GM10266 (cell line): ENCODE data around the gene PHF21A.

Experiments
- DNase-seq: peaks from one replicate; pipeline ENCODE4 v3.0.0; 2012; ENCODE audit errors: extremely low spot score
- CTCF ChIP-seq: IDR thresholded peaks from 2 replicates; pipeline ENCODE4 v1.5.1; 2012; ENCODE audit warnings: mild to moderate bottlenecking, low read depth; ENCODE audit not compliant: control insufficient read depth, insufficient read depth; ENCODE audit errors: missing control alignments

PHF21A gene

GRCh38 chr11:46050662-46051061, 70.6 kb downstream of the PHF21A start:
- TF ChIP-seq CTCF, result no peak
- no peak for DNase-seq

GRCh38 chr11:46050003-46050461, 71.2 kb downstream of the PHF21A start:
- DNase-seq, result no peak
- no peak for TF ChIP-seq CTCF

- no peak for TF ChIP-seq CTCF
- no peak for DNase-seq
Measured at GRCh38 chr11:46049325-46049897, 71.8 kb downstream of the PHF21A start.

DNA sequence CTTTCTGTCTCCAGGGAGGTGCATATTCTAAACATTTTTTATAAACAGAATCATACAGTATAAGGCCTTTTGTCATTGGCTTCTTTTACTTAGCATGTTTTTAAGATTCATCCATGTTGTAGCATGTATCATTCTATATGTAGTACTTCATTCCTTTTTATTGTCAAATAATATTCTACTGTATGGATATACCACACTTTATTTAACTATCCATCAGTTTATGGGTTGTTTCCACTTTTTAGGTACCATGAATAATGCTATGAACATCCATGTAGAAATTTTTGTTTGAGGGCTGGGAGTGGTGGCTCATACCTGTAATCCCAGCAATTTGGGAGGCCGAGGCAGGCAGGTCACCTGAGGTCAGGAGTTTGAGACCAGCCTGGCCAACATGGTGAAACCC, 73.1 kb downstream of the PHF21A start:
- no peak for DNase-seq
- no peak for TF ChIP-seq CTCF

DNA sequence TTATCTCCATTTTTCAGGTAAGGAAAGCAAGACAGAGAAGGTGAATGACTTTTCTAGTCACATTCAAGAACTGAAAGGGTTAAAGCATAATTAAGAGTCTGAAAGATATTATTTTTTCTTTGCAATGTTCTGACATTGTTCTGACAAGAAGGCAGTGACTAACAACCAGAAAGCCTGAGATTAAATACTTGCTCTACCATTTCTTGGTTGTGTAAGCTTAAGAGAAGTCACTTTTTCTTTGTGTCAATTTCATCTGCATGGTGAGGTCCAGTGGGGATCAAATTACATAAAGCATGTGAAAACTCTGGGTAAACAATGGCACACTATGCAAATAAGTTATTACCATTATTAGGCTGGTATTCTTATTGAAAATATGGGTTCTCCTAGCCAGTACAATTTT, 73.7 kb downstream of the PHF21A start:
- DNase-seq, result no peak
- no peak for TF ChIP-seq CTCF

DNA sequence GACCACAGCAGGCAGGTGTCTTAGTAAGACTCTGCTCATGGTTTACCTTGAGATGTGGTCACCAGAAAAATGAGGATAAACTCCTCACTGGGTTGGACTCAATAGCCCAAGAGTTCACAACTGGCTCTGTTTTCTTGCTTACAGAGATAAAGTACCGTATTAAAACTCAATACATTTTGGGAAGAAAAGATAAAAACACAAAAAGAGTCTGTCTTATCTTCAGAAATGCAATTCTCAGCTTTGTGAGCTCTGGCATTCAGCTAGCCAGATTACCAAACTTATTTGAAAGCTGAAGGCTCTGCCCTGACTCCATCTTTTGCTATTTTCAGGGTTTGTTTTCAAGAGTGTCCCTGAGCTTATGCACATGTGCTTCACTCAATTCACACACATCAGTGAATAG, 75.4 kb downstream of the PHF21A start:
- no peak for TF ChIP-seq CTCF
- DNase-seq, result no peak

GRCh38 chr11:46044601-46045000, 76.7 kb downstream of the PHF21A start:
- DNase-seq, result no peak
- no peak for TF ChIP-seq CTCF
